Loucy (cell line): ENCODE data around the gene ECPAS.

Experiments used
- H2AFZ ChIP-seq: fragments of 200-600 bp; sonication (generic); 2 replicates; pipeline ENCODE4 v1.6.0; 2016; ENCODE audit warnings: antibody characterized with exemption, mild to moderate bottlenecking, low read length, moderate library complexity
- H3F3A ChIP-seq: fragments of 200-600 bp; 2 replicates; pipeline ENCODE4 v1.6.0; 2016; ENCODE audit warnings: antibody characterized with exemption, low read depth, mild to moderate bottlenecking
- H3K27me3 ChIP-seq: fragments of 200-600 bp; sonication (generic); 2 replicates; pipeline ENCODE4 v1.6.1; 2014; ENCODE audit warnings: low read length, mild to moderate bottlenecking; ENCODE audit not compliant: insufficient read depth, poor library complexity, severe bottlenecking
- H3K36me3 ChIP-seq: fragments of 200-600 bp; sonication (generic); 2 replicates; pipeline ENCODE4 v1.6.1; 2016; ENCODE audit warnings: low read length; ENCODE audit not compliant: insufficient read depth
- H3K4me1 ChIP-seq: fragments of 200-600 bp; sonication (generic); 2 replicates; pipeline ENCODE4 v1.5.1; 2014; ENCODE audit warnings: low read length, mild to moderate bottlenecking; ENCODE audit not compliant: insufficient read depth, poor library complexity, severe bottlenecking
- H3K4me2 ChIP-seq: fragments of 200-600 bp; sonication (generic); 2 replicates; pipeline ENCODE4 v1.6.0; 2014; ENCODE audit warnings: antibody characterized with exemption, low read length, low read depth, mild to moderate bottlenecking; ENCODE audit not compliant: poor library complexity, severe bottlenecking
- H3K4me3 ChIP-seq: fragments of 200-600 bp; sonication (generic); 2 replicates; pipeline ENCODE4 v1.5.1; 2014; ENCODE audit warnings: low read length, mild to moderate bottlenecking, mixed read lengths; ENCODE audit not compliant: poor library complexity, severe bottlenecking
- H3K79me2 ChIP-seq: fragments of 200-600 bp; sonication (generic); 2 replicates; pipeline ENCODE4 v1.6.1; 2014; ENCODE audit warnings: low read length; ENCODE audit not compliant: insufficient read depth
- H3K9ac ChIP-seq: fragments of 200-600 bp; sonication (generic); 2 replicates; pipeline ENCODE4 v1.6.0; 2014; ENCODE audit warnings: mild to moderate bottlenecking, low read depth, low read length, moderate library complexity; ENCODE audit not compliant: poor library complexity, severe bottlenecking
- H3K9me2 ChIP-seq: fragments of 200-600 bp; sonication (generic); replicated peaks from 2 replicates; pipeline ENCODE4 v1.6.1; 2016; ENCODE audit warnings: low read depth, low read length, mixed read lengths
- H3K9me3 ChIP-seq: fragments of 200-600 bp; sonication (generic); 2 replicates; pipeline ENCODE4 v1.6.1; 2014; ENCODE audit warnings: mild to moderate bottlenecking, antibody characterized with exemption, low read length, low read depth; ENCODE audit not compliant: insufficient read depth
- H4K20me1 ChIP-seq: fragments of 200-600 bp; sonication (generic); 2 replicates; pipeline ENCODE4 v1.6.0; 2014; ENCODE audit warnings: antibody characterized with exemption, low read length, mild to moderate bottlenecking; ENCODE audit not compliant: insufficient read depth, poor library complexity, severe bottlenecking
- CTCF ChIP-seq: fragments of 200-600 bp; sonication (generic); conservative IDR thresholded peaks from 2 replicates; pipeline ENCODE4 v1.5.1; 2014; ENCODE audit warnings: mild to moderate bottlenecking, antibody characterized with exemption, low read length
- EZH2phosphoT487 ChIP-seq: fragments of 200-600 bp; IDR thresholded peaks from 2 replicates; pipeline ENCODE4 v1.6.1; 2018; ENCODE audit warnings: antibody characterized with exemption, mild to moderate bottlenecking, moderate library complexity, borderline replicate concordance

The ECPAS gene

GRCh38 chr9:111366978-111367377, 117.2 kb downstream of the ECPAS start:
- H3K9me3 ChIP-seq: no peaks in the 10 kb centered on the region
- no peaks in the 10 kb centered on the region for H3K4me1 ChIP-seq
- no peaks in the 10 kb centered on the region for H3K79me2 ChIP-seq
- H3K9ac ChIP-seq: no peak overlapping the region
- H3K4me2 ChIP-seq: no peak overlapping the region
- H3K36me3 ChIP-seq: peaks cover 29% of the 10 kb centered on the region; the same call in 1 of the 2 replicates
- H3K4me3 ChIP-seq: no peak overlapping the region
- H2AFZ ChIP-seq: no peak overlapping the region
- H3F3A ChIP-seq: no peaks in the 10 kb centered on the region
- H4K20me1 ChIP-seq: no peaks in the 10 kb centered on the region
- H3K27me3 ChIP-seq: no peaks in the 10 kb centered on the region
- TF ChIP-seq CTCF (no peak), EZH2phosphoT487 (no peak)
- H3K9me2 ChIP-seq: no peaks in the 10 kb centered on the region

GRCh38 chr9:111362526-111362925, 121.7 kb downstream of the ECPAS start:
- Histone ChIP-seq H3K9me2 (no peaks in the 10 kb centered on the region), H3K4me3 (no peak overlapping the region), H3K4me2 (no peak overlapping the region), H3F3A (no peaks in the 10 kb centered on the region), H3K9me3 (no peaks in the 10 kb centered on the region), H3K79me2 (no peaks in the 10 kb centered on the region), H2AFZ (no peak overlapping the region), H4K20me1 (no peaks in the 10 kb centered on the region), H3K4me1 (no peaks in the 10 kb centered on the region), H3K27me3 (no peaks in the 10 kb centered on the region), H3K36me3 (peaks cover 8% of the 10 kb centered on the region; the same call in 1 of the 2 replicates), H3K9ac (no peak overlapping the region)
- TF ChIP-seq CTCF (no peak), EZH2phosphoT487 (no peak)

GRCh38 chr9:111360881-111361280, 123.3 kb downstream of the ECPAS start:
- Histone ChIP-seq H3K9me2 (no peaks in the 10 kb centered on the region), H3K36me3 (peaks cover 8% of the 10 kb centered on the region; the same call in 1 of the 2 replicates), H4K20me1 (no peaks in the 10 kb centered on the region), H3K79me2 (no peaks in the 10 kb centered on the region), H3K4me3 (no peak overlapping the region), H3K9ac (no peak overlapping the region), H2AFZ (no peak overlapping the region), H3K4me1 (no peaks in the 10 kb centered on the region), H3K4me2 (no peak overlapping the region), H3K9me3 (no peaks in the 10 kb centered on the region), H3K27me3 (no peaks in the 10 kb centered on the region), H3F3A (no peaks in the 10 kb centered on the region)
- TF ChIP-seq CTCF (no peak), EZH2phosphoT487 (no peak)
